ENCODE results near the gene SOX1. TPM values are rescaled to one million over a fixed set of nuclear protein-coding genes. Genes with fewer than 3 reads are reported as not detected.

The SOX1 gene
- total RNA-seq, 1 donor from 2014 or later, result not detected

DNA sequence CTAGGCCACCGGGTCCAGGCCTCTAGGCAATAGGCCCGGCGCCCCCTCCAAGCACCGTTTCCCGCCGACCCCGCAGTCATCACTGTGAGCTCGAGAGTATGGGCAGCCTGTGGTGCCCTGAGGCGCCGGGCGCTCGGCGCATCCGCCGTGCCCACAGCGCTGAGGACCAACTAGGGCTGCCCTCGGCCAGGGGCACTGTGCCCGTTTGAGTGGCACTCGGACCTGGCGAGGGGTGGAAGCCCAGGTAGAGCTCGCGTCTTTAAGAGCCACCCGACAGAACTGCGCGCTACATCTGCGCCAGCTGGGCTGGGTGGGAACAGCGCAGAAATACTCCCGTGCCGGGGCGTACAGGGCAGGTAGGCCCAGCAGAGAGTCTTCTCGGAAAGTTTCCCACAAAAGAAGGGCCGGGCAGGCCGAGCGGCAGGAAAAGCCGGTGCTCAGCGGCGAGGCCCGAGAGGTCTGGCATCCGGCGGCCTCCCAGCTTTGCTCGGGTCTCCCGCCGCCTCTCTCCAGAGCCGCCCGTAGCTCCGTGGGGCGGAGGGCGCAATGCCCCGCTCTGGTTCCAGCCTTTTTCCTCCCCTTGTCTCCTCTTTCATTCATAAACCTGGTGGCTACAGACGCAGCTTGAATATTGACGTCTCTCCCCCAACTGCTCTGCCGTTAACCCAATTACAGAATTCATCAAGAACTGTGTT, 5.4 kb upstream of the SOX1 start:
- DNase-seq, result no peak
- H3K27me3 ChIP-seq (ENCODE audit: low read depth), result peaks cover 100% of the 10 kb centered on the region
- no peak overlapping the region for H3K4me3 ChIP-seq
- intact Hi-C loops (cut with micrococcal nuclease), result no loop called here
- H3K4me1 ChIP-seq, result peaks cover 34% of the 10 kb centered on the region
- H3K9me3 ChIP-seq (replicated peaks), result no peaks in the 10 kb centered on the region
- H3K27ac ChIP-seq (replicated peaks), result no peak overlapping the region
- no peaks in the 10 kb centered on the region for H3K36me3 ChIP-seq
- TF ChIP-seq, protein P1, sequence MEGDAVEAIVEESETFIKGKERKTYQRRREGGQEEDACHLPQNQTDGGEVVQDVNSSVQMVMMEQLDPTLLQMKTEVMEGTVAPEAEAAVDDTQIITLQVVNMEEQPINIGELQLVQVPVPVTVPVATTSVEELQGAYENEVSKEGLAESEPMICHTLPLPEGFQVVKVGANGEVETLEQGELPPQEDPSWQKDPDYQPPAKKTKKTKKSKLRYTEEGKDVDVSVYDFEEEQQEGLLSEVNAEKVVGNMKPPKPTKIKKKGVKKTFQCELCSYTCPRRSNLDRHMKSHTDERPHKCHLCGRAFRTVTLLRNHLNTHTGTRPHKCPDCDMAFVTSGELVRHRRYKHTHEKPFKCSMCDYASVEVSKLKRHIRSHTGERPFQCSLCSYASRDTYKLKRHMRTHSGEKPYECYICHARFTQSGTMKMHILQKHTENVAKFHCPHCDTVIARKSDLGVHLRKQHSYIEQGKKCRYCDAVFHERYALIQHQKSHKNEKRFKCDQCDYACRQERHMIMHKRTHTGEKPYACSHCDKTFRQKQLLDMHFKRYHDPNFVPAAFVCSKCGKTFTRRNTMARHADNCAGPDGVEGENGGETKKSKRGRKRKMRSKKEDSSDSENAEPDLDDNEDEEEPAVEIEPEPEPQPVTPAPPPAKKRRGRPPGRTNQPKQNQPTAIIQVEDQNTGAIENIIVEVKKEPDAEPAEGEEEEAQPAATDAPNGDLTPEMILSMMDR (IDR thresholded peaks at IDR 0.05; ENCODE audit: borderline replicate concordance), result no peak

DNA sequence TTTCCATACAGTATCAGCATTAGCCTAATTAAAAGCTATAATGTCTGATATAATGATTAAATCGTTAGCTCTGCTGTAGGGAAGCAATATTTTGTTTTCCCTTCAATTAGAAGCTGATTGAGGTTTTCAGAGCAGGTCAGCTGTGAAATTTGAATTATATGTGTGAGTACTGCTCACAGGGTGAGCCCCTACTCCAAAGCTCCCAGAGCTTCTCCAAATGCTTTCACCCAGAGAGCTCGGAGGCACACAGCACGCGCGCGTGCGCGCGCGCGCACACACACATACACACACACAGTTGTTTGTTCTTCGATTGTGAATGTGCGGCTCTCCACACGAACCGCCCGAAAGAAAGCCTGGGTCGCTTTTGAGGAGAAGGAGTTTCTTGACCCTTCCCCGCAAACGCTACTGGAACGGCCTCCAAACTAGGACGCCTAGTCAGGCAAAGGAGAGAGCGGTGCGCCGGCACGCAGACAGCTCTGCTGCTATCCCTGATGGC, 4.8 kb upstream of the SOX1 start:
- intact Hi-C loops (cut with micrococcal nuclease), result no loop called here
- no peaks in the 10 kb centered on the region for H3K9me3 ChIP-seq (replicated peaks)
- H3K4me3 ChIP-seq, result no peak overlapping the region
- H3K4me1 ChIP-seq, result peaks cover 33% of the 10 kb centered on the region
- no peaks in the 10 kb centered on the region for H3K36me3 ChIP-seq
- no peak for DNase-seq
- TF ChIP-seq, protein P1 (IDR thresholded peaks at IDR 0.05; ENCODE audit: borderline replicate concordance), result no peak
- no peak overlapping the region for H3K27ac ChIP-seq (replicated peaks)
- H3K27me3 ChIP-seq (ENCODE audit: low read depth), result peaks cover 100% of the 10 kb centered on the region

DNA sequence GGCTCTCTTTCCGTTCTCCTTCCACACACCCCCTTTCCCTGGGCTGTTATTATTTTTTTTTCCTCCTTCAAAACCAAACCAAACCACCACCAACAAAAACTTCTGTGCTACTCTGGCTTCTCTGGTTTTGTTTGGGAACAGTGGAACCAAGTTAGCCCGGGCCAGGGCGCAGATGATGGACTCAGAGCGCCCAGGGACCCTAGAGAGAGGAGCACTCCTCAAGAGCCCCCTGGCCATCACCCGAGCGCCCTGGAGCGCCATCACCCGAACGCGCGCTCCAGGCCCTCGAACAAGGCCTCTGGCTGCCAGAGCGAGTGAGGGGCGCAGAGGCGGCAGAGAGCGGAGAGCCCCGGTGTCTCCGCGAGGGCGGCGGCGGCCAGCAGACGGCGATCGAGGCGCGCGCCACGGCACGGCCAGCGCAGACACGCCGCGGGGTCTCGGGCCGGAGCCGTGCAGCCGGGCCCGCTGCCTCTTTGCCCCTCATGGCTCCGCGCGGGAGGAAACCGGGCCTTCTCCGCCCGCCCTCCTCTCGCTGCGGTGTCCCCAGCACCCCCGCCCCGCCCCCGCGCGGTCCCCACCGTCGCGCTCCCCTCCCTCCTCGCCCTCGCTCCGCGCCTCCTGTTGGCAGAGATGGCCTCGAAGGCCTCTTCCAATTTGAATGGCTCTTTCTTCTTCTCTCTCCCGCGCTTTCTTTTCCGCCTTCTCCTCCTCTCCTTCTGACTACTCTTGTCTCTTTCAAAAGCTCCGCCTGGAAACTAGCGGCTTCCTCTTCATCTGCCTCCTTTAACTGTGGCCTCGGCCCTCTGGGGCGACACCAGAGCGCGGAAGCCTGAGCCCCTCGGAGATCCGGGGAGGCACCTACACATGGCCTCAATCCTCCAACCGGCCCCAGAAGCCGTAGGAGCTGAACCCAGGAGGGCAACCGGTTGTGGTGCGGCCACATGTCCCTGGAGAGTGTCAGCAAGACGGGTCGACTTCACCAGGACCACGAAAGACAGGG, 4.1 kb upstream of the SOX1 start:
- Histone ChIP-seq H3K36me3 (no peaks in the 10 kb centered on the region), H3K4me1 (peaks cover 28% of the 10 kb centered on the region), H3K4me3 (peak overlapping the region; percentile 14), H3K27ac (replicated peaks) (no peak overlapping the region), H3K9me3 (replicated peaks) (no peaks in the 10 kb centered on the region), H3K27me3 (ENCODE audit: low read depth) (peaks cover 100% of the 10 kb centered on the region)
- TF ChIP-seq, protein P1 (IDR thresholded peaks at IDR 0.05; ENCODE audit: borderline replicate concordance), result peak; percentile 42
- intact Hi-C loops (cut with micrococcal nuclease), result no loop called here
- DNase-seq, result no peak

DNA sequence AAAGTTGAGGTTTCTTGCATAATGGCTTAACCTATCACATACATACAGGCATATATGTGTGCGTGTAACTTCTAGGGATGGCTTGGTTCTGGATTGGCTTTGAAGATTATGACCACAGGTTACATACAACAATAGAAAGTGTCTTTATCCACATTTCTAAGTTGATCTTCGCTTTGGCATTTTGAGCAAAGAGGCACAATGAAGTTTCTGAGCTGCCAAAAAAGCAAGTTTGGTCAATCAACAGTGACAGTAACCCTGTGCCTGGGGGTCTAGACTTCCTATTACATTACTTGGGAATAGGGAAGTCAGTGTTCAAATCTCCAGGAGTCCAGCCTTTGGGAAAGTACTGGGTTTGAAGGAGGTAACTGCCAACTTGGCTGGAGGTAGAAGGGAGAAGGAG, 3.1 kb upstream of the SOX1 start:
- Histone ChIP-seq H3K9me3 (replicated peaks) (no peaks in the 10 kb centered on the region), H3K36me3 (no peaks in the 10 kb centered on the region), H3K27me3 (ENCODE audit: low read depth) (peaks cover 95% of the 10 kb centered on the region), H3K4me1 (peaks cover 29% of the 10 kb centered on the region), H3K4me3 (no peak overlapping the region), H3K27ac (replicated peaks) (no peak overlapping the region)
- DNase-seq, result no peak
- TF ChIP-seq, protein P1 (IDR thresholded peaks at IDR 0.05; ENCODE audit: borderline replicate concordance), result no peak
- intact Hi-C loops (cut with micrococcal nuclease), result no loop called here

DNA sequence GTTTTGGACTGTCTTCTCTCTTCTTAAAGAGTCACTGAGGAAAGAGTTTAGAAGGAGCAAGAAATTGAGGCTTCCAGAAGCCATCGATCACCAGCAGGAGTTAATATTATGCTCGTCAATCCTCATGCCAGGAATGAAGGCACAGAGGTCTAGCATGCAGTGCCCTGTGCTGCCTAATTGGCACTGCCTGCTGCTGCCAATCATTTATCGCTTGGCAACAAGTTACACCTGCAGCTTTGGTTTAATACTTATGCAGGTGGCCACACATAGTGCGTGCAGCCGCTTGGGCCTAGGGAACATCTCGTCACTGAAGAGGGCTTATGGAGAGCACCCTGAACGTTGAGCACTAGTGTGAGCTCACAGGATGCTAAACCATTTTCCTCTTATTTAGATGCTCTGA, 2.7 kb upstream of the SOX1 start:
- Histone ChIP-seq H3K9me3 (replicated peaks) (no peaks in the 10 kb centered on the region), H3K4me1 (peaks cover 33% of the 10 kb centered on the region), H3K36me3 (no peaks in the 10 kb centered on the region), H3K4me3 (no peak overlapping the region), H3K27ac (replicated peaks) (no peak overlapping the region), H3K27me3 (ENCODE audit: low read depth) (peaks cover 95% of the 10 kb centered on the region)
- intact Hi-C loops (cut with micrococcal nuclease), result no loop called here
- DNase-seq, result no peak
- TF ChIP-seq, protein P1 (IDR thresholded peaks at IDR 0.05; ENCODE audit: borderline replicate concordance), result no peak
